ENCODE data around the gene TECTA. TPM values are rescaled to one million over a fixed set of nuclear protein-coding genes. Genes with fewer than 3 reads are reported as not detected.

Gene TECTA
- total and polyA plus RNA-seq, 2 of the 8 experiments (the other 6 are each of a cell fraction or from before 2014, with no cell fraction given): 0.59 to 1.0 TPM

- TF ChIP-seq RNF2 (IDR thresholded peaks at IDR 0.05; ENCODE audit: borderline replicate concordance, low read depth, low read length, missing control alignments, poor library complexity, severe bottlenecking): no peak
These were observed 139.7 kb downstream of the TECTA start (continued) for GRCh38 chr11:121240650-121241303.

Other genes starting within 250 kb of the TECTA start
- gene TBCEL, start 77.1 kb upstream of the TECTA start, total RNA-seq (2021; fragmentation: NEBNext Ultra II Directional; extraction: Animal tissue kit (Norgen Biotek cat#: 25700)): 14.3 and 16.0 TPM in 2 replicates
- gene TBCEL, start 77.1 kb upstream of the TECTA start, polyA plus RNA-seq (2011; rRNA removed): 2.3 and 3.9 TPM in 2 replicates
- gene SC5D, start 191.5 kb downstream of the TECTA start, total RNA-seq (2021; fragmentation: NEBNext Ultra II Directional; extraction: Animal tissue kit (Norgen Biotek cat#: 25700)): 71.4 and 73.9 TPM in 2 replicates
- 44.7 and 90.3 TPM in 2 replicates for gene SC5D, start 191.5 kb downstream of the TECTA start, polyA plus RNA-seq (2011; rRNA removed)

Measured in H1 (cell line).